Measurements from ENCODE around the gene SPTLC3. TPM values are rescaled to one million over a fixed set of nuclear protein-coding genes. Genes with fewer than 3 reads are reported as not detected.

Gene SPTLC3
- total RNA-seq, 1 donor from 2014 or later = 10.6 TPM

- H3K27ac Mint-ChIP-seq = no peak overlapping the region
- DNase-seq (ENCODE audit: extremely low spot score, unreplicated experiment) = no peak
- TF ChIP-seq, protein P1, sequence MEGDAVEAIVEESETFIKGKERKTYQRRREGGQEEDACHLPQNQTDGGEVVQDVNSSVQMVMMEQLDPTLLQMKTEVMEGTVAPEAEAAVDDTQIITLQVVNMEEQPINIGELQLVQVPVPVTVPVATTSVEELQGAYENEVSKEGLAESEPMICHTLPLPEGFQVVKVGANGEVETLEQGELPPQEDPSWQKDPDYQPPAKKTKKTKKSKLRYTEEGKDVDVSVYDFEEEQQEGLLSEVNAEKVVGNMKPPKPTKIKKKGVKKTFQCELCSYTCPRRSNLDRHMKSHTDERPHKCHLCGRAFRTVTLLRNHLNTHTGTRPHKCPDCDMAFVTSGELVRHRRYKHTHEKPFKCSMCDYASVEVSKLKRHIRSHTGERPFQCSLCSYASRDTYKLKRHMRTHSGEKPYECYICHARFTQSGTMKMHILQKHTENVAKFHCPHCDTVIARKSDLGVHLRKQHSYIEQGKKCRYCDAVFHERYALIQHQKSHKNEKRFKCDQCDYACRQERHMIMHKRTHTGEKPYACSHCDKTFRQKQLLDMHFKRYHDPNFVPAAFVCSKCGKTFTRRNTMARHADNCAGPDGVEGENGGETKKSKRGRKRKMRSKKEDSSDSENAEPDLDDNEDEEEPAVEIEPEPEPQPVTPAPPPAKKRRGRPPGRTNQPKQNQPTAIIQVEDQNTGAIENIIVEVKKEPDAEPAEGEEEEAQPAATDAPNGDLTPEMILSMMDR (conservative IDR thresholded peaks at IDR 0.05) = no peak
- H3K4me1 Mint-ChIP-seq (ENCODE audit: unreplicated experiment) = peaks cover 15% of the 10 kb centered on the region
- no peak overlapping the region for H3K4me3 Mint-ChIP-seq
- H3K36me3 Mint-ChIP-seq = peaks cover 3% of the 10 kb centered on the region
- no peaks in the 10 kb centered on the region for H3K9me3 Mint-ChIP-seq
- H3K27me3 Mint-ChIP-seq = no peaks in the 10 kb centered on the region
Measured at GRCh38 chr20:13125486-13125885, 116.7 kb downstream of the SPTLC3 start.

- DNase-seq (ENCODE audit: extremely low spot score, unreplicated experiment) = no peak
- Mint-ChIP-seq H3K36me3 (peaks cover 3% of the 10 kb centered on the region), H3K9me3 (no peaks in the 10 kb centered on the region), H3K27ac (no peak overlapping the region), H3K27me3 (no peaks in the 10 kb centered on the region), H3K4me1 (ENCODE audit: unreplicated experiment) (peaks cover 14% of the 10 kb centered on the region), H3K4me3 (no peak overlapping the region)
- TF ChIP-seq, protein P1 (conservative IDR thresholded peaks at IDR 0.05) = no peak
Measured at GRCh38 chr20:13128173-13128572, 119.4 kb downstream of the SPTLC3 start.

GRCh38 chr20:13130061-13130706, 121.4 kb downstream of the SPTLC3 start:
- H3K4me3 Mint-ChIP-seq = no peak overlapping the region
- H3K4me1 Mint-ChIP-seq (ENCODE audit: unreplicated experiment) = peaks cover 14% of the 10 kb centered on the region
- H3K27ac Mint-ChIP-seq = no peak overlapping the region
- H3K9me3 Mint-ChIP-seq = no peaks in the 10 kb centered on the region
- no peaks in the 10 kb centered on the region for H3K36me3 Mint-ChIP-seq
- DNase-seq (ENCODE audit: extremely low spot score, unreplicated experiment) = no peak
- H3K27me3 Mint-ChIP-seq = no peaks in the 10 kb centered on the region
- TF ChIP-seq, protein P1 (conservative IDR thresholded peaks at IDR 0.05) = no peak

- Mint-ChIP-seq H3K27ac (no peak overlapping the region), H3K9me3 (no peaks in the 10 kb centered on the region), H3K4me3 (no peak overlapping the region), H3K36me3 (no peaks in the 10 kb centered on the region), H3K4me1 (ENCODE audit: unreplicated experiment) (peaks cover 14% of the 10 kb centered on the region), H3K27me3 (no peaks in the 10 kb centered on the region)
- TF ChIP-seq, protein P1 (conservative IDR thresholded peaks at IDR 0.05) = no peak
- DNase-seq (ENCODE audit: extremely low spot score, unreplicated experiment) = no peak
Measured at GRCh38 chr20:13130707-13131103, 121.9 kb downstream of the SPTLC3 start.

DNA sequence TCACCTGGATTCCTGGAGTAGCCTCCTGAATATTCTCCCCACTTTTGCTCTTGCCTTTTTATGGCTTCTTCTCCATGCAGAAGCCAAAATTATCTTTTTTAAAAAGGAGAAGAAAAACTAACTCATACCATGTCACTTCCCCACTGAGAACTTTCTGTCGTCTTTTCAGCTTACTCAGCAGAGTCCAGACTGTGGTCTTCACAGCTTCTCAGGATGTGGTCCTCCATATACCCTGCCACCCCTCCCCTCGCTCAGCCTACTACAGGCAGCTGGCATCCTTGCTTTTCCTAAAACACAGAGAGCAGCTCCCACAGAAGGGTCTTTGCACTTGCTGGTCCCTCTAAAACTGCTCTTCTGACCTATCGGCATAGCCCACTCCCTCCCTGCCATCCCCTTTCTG, 122.9 kb downstream of the SPTLC3 start:
- H3K36me3 Mint-ChIP-seq = no peaks in the 10 kb centered on the region
- no peaks in the 10 kb centered on the region for H3K9me3 Mint-ChIP-seq
- peaks cover 14% of the 10 kb centered on the region for H3K4me1 Mint-ChIP-seq (ENCODE audit: unreplicated experiment)
- no peak overlapping the region for H3K4me3 Mint-ChIP-seq
- H3K27ac Mint-ChIP-seq = no peak overlapping the region
- TF ChIP-seq, protein P1 (conservative IDR thresholded peaks at IDR 0.05) = no peak
- no peak for DNase-seq (ENCODE audit: extremely low spot score, unreplicated experiment)
- no peaks in the 10 kb centered on the region for H3K27me3 Mint-ChIP-seq
